Measurements from ENCODE around the gene USP19. TPM values are rescaled to one million over a fixed set of nuclear protein-coding genes. Genes with fewer than 3 reads are reported as not detected.

USP19 gene, protein sequence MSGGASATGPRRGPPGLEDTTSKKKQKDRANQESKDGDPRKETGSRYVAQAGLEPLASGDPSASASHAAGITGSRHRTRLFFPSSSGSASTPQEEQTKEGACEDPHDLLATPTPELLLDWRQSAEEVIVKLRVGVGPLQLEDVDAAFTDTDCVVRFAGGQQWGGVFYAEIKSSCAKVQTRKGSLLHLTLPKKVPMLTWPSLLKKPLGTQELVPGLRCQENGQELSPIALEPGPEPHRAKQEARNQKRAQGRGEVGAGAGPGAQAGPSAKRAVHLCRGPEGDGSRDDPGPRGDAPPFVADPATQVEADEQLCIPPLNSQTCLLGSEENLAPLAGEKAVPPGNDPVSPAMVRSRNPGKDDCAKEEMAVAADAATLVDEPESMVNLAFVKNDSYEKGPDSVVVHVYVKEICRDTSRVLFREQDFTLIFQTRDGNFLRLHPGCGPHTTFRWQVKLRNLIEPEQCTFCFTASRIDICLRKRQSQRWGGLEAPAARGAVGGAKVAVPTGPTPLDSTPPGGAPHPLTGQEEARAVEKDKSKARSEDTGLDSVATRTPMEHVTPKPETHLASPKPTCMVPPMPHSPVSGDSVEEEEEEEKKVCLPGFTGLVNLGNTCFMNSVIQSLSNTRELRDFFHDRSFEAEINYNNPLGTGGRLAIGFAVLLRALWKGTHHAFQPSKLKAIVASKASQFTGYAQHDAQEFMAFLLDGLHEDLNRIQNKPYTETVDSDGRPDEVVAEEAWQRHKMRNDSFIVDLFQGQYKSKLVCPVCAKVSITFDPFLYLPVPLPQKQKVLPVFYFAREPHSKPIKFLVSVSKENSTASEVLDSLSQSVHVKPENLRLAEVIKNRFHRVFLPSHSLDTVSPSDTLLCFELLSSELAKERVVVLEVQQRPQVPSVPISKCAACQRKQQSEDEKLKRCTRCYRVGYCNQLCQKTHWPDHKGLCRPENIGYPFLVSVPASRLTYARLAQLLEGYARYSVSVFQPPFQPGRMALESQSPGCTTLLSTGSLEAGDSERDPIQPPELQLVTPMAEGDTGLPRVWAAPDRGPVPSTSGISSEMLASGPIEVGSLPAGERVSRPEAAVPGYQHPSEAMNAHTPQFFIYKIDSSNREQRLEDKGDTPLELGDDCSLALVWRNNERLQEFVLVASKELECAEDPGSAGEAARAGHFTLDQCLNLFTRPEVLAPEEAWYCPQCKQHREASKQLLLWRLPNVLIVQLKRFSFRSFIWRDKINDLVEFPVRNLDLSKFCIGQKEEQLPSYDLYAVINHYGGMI (N-terminal part only)
- total RNA-seq = 100 to 1,000 TPM in 1 of 4 donors, 10 to 100 TPM in 3; 71.6 to 151 (median 77.4) TPM

DNA sequence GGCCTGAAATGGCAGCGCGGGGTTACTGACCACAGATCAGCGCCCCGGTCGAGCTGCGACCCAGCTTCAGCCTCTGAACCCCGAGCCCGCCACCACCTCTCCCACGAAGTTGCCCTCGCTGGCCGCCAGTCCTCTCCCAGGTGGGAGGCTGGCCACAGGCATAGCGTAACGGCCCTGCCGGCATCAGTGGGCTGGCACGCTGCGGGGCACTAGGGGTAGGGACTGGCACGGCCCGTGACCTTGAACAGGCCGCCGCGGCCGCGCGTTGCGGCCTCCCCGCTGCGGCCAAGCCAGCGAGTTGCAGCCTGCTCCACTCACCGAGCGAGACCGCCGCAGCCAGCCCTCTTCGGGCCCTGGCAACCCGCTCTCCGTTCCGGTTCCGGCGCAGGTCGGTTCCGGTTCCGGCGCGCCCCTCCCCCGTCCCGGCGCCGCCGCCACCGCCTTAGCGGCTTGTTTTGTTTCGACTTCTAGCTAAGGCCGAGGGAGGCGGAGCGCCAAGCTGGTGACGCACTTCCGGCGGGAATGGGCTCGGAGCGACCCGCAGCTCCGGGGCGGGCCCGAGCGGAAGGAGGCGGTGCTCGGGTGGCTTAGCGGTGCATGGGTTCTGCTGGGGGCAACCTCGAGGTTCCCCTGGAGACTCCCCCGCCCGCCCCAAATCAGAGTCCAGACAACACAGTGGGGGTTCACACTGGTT is at the start of gene USP19:
USP19 (minus strand) TSS at position 386 of the 694 bp plus-strand sequence. CDS start 1,678 bp downstream, outside the sequence.
- intact Hi-C loops (cut with DNase I; ENCODE audit: low total_unique reads) = no loop called here
- WGBS, 2 donors = 0 to 1% methylated on average over 31 to 42 of the region's 70 CpGs
- peak; percentile 94 to 99 for DNase-seq (ENCODE audit: low spot score in 2 of 2)
- TF ChIP-seq, protein P1, sequence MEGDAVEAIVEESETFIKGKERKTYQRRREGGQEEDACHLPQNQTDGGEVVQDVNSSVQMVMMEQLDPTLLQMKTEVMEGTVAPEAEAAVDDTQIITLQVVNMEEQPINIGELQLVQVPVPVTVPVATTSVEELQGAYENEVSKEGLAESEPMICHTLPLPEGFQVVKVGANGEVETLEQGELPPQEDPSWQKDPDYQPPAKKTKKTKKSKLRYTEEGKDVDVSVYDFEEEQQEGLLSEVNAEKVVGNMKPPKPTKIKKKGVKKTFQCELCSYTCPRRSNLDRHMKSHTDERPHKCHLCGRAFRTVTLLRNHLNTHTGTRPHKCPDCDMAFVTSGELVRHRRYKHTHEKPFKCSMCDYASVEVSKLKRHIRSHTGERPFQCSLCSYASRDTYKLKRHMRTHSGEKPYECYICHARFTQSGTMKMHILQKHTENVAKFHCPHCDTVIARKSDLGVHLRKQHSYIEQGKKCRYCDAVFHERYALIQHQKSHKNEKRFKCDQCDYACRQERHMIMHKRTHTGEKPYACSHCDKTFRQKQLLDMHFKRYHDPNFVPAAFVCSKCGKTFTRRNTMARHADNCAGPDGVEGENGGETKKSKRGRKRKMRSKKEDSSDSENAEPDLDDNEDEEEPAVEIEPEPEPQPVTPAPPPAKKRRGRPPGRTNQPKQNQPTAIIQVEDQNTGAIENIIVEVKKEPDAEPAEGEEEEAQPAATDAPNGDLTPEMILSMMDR (IDR thresholded peaks at IDR 0.05) = no peak
- TF ChIP-seq POLR2A (IDR thresholded peaks at IDR 0.05) = peak in 1 of 2 donors; percentile 73
- peak within 1 kb of the TSS; percentile 84 for H3K4me3 ChIP-seq (ENCODE audit: low read depth, poor library complexity, severe bottlenecking)

DNA sequence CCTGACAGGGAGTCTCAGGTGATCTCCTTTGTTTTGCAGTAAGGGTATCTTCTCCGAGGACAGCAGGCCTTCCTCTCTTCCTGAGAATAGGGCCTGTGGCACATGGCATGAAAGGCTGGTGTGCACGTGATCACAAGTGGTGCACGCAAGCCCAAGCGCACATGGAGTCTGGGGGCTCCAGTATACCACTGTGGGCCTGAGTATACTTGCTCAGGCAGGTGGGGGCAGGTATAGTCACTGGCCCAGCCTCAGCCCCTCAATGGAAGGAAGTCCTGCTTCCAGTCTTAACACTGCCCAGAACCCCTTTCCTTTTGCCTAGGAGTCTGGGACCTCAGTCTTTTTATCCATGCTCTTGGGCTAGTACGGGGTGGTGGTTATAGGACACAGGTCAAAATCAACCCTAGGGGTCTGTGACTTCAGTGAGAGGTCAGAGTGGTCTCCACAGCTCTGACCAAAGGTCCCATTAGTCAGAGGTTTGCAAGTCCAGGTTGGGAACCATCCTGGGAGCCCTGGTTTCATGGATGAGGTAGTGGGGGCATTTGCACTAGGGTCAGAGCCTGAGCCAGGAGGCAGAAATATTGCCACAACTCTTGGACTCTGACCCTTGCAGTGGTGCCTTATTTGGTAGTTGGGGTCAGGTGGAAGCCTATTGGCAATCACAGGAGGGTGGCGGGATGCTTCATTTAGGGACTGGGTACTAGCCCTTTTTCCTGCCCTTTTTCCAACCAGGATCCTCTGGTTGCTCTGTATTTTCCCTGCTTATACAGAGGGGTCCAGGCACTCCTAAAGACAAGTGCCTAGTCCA is 46.3 kb upstream of the USP19 start:
- no peak for TF ChIP-seq POLR2A (IDR thresholded peaks at IDR 0.05)
- TF ChIP-seq, protein P1 (IDR thresholded peaks at IDR 0.05) = no peak
- intact Hi-C loops (cut with DNase I; ENCODE audit: low total_unique reads) = loop anchor here (10.0 kb wide), 1 partner anchor 182 kb away; no protein-coding TSS in a partner anchor
- H3K4me3 ChIP-seq (ENCODE audit: low read depth, poor library complexity, severe bottlenecking) = no peak overlapping the region
- DNase-seq (ENCODE audit: low spot score in 2 of 2) = no peak
- 94% methylated on average over 6 of the region's 6 CpGs for WGBS, 2 donors

DNA sequence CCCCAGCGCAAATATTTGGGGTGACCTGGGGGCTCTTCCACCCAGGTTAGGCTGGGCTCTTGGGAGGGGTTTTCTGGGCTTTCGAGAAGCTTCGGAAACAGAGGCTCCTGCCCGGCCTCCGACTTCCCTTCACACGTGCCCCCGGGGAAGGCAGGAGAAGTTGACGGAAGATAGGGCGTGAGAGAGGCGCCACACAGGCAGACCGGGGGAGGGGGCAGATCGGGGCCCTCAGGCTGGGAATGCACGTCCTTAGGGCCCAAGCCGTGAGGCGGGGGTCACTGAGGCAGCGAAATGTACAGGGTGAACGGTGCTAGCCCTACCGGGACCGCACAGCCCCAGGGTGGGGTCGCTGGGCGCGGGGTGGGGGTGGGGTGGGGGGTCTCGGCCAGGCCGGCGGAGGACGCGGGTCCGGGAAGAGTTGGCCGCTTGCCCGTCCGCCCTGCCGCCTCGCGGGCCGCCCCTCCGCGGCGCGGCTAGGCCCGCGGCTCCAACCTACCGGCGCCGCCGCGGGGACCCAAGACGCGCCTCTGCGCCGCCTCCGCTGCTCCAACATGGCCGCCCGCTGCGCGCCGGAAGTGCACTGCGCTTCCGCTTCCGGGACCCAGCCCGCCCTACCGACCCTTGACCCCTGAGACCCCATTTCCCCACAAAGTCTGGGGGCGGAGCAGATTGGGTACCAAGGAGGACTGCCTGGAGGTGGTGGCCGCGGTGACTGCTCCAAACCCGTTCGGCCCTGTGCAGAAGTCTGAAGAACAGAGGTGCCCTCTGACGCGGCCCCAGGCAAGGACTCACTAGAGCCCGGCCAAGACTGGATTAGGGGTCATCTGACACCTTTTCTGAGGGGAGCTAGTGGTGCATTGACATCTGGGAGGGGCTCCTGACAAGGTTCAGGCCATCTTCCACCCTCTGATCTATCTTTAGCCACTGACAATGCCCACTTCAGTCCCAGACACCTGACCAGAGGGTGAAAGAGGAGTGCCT is 45.4 kb upstream of the USP19 start, which contains the start of gene CCDC71:
CCDC71 (minus strand) TSS at position 561 of the 981 bp plus-strand sequence. CDS start 2,123 bp downstream, outside the sequence.
- peak; percentile 56 to 91 for DNase-seq (ENCODE audit: low spot score in 2 of 2)
- intact Hi-C loops (cut with DNase I; ENCODE audit: low total_unique reads) = loop anchor here (10.0 kb wide), 1 partner anchor 181 kb away; no protein-coding TSS in a partner anchor
- 8 to 11% methylated on average over 27 to 31 of the region's 69 CpGs for WGBS, 2 donors
- peak within 1 kb of the TSS; percentile 90 for H3K4me3 ChIP-seq (ENCODE audit: low read depth, poor library complexity, severe bottlenecking)
- TF ChIP-seq, protein P1 (IDR thresholded peaks at IDR 0.05) = no peak
- TF ChIP-seq POLR2A (IDR thresholded peaks at IDR 0.05) = peak in 1 of 2 donors; percentile 1

All from lower leg skin (tissue), 4 donors.